NCI-H1105 (cell line): ENCODE results near the gene GAGE2A.
"Not testable (repeated sequence)": the region's sequence is repeated elsewhere in the genome, so short reads cannot be mapped to it uniquely, and the experiment has no call there.

Experiments
- DNase-seq: peaks from one replicate; lab custom pipeline; 2025; lab: John Stamatoyannopoulos, UW

Gene GAGE2A, protein sequence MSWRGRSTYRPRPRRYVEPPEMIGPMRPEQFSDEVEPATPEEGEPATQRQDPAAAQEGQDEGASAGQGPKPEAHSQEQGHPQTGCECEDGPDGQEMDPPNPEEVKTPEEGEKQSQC

DNA sequence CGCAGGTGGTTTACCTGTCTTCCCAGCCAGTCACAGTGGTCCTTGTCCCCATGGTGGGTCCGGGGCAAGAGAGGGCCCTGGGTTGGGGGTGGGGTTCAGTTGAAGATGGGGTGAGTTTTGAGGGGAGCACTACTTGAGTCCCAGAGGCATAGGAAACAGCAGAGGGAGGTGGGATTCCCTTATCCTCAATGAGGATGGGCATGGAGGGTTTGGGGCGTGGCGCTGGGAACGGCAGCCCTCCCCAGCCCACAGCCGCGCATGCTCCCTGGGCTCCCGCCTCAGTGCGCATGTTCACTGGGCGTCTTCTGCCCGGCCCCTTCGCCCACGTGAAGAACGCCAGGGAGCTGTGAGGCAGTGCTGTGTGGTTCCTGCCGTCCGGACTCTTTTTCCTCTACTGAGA, at the start of gene GAGE2A:
TSS of gene GAGE2A (plus strand) at position 301 of the 400 bp plus-strand sequence. CDS start 1,155 bp downstream, outside the sequence.
- not testable (repeated sequence) for DNase-seq

DNA sequence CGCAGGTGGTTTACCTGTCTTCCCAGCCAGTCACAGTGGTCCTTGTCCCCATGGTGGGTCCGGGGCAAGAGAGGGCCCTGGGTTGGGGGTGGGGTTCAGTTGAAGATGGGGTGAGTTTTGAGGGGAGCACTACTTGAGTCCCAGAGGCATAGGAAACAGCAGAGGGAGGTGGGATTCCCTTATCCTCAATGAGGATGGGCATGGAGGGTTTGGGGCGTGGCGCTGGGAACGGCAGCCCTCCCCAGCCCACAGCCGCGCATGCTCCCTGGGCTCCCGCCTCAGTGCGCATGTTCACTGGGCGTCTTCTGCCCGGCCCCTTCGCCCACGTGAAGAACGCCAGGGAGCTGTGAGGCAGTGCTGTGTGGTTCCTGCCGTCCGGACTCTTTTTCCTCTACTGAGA, 47.9 kb upstream of the GAGE2A start, which contains the start of gene GAGE12D:
TSS of gene GAGE12D (plus strand) at position 301 of the 400 bp plus-strand sequence. CDS start 1,155 bp downstream, outside the sequence.
- DNase-seq: not testable (repeated sequence)

DNA sequence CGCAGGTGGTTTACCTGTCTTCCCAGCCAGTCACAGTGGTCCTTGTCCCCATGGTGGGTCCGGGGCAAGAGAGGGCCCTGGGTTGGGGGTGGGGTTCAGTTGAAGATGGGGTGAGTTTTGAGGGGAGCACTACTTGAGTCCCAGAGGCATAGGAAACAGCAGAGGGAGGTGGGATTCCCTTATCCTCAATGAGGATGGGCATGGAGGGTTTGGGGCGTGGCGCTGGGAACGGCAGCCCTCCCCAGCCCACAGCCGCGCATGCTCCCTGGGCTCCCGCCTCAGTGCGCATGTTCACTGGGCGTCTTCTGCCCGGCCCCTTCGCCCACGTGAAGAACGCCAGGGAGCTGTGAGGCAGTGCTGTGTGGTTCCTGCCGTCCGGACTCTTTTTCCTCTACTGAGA, 38.3 kb upstream of the GAGE2A start, which contains the start of gene GAGE12E:
TSS of gene GAGE12E (plus strand) at position 301 of the 400 bp plus-strand sequence. CDS start 1,155 bp downstream, outside the sequence.
- not testable (repeated sequence) for DNase-seq

DNA sequence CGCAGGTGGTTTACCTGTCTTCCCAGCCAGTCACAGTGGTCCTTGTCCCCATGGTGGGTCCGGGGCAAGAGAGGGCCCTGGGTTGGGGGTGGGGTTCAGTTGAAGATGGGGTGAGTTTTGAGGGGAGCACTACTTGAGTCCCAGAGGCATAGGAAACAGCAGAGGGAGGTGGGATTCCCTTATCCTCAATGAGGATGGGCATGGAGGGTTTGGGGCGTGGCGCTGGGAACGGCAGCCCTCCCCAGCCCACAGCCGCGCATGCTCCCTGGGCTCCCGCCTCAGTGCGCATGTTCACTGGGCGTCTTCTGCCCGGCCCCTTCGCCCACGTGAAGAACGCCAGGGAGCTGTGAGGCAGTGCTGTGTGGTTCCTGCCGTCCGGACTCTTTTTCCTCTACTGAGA, 28.8 kb upstream of the GAGE2A start, which contains the start of gene GAGE12F:
TSS of gene GAGE12F (plus strand) at position 301 of the 400 bp plus-strand sequence. CDS start 1,155 bp downstream, outside the sequence.
- not testable (repeated sequence) for DNase-seq

DNA sequence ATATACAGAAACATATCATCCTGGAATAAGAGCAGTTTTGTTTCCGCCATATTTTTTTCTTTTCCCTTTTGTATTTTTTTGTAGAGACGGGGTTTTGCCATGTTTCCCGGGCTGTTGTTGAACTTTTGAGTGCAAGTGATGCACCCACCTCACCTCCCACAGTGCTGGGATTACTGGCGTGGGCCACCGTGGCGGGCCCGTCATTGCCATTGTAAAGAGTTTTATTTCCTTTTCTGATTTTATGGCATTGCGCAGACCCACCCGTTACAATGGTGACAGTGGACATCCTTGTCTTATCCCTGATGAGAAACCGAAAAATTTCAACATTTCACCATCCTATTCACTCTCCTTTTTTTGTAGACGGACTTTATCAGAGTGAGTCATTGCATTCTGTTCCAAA, 20.6 kb upstream of the GAGE2A start:
- DNase-seq: not testable (repeated sequence)

DNA sequence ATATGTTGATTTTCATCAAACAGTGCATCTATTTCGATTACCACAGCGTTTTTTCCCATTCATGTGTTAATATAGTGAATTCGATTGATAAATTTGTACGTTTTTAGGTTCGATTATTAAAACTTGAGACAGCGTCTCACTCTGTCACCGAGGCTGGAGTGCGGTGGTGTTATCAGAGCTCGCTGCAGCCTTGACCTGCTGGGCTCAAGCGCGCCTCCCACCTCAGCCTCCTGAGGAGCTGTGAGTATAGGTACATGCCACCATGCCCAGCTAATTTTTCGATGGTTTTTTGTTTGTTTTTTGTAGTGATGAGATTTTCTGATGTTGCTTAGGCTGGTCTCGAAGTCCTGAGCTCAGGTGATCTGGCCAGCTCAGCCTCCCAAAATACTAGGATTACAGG, 20.1 kb upstream of the GAGE2A start:
- DNase-seq: not testable (repeated sequence)

DNA sequence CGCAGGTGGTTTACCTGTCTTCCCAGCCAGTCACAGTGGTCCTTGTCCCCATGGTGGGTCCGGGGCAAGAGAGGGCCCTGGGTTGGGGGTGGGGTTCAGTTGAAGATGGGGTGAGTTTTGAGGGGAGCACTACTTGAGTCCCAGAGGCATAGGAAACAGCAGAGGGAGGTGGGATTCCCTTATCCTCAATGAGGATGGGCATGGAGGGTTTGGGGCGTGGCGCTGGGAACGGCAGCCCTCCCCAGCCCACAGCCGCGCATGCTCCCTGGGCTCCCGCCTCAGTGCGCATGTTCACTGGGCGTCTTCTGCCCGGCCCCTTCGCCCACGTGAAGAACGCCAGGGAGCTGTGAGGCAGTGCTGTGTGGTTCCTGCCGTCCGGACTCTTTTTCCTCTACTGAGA, 19.2 kb upstream of the GAGE2A start, which contains the start of gene GAGE12G:
TSS of gene GAGE12G (plus strand) at position 301 of the 400 bp plus-strand sequence. CDS start 1,155 bp downstream, outside the sequence.
- DNase-seq: not testable (repeated sequence)

DNA sequence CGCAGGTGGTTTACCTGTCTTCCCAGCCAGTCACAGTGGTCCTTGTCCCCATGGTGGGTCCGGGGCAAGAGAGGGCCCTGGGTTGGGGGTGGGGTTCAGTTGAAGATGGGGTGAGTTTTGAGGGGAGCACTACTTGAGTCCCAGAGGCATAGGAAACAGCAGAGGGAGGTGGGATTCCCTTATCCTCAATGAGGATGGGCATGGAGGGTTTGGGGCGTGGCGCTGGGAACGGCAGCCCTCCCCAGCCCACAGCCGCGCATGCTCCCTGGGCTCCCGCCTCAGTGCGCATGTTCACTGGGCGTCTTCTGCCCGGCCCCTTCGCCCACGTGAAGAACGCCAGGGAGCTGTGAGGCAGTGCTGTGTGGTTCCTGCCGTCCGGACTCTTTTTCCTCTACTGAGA, 9.6 kb upstream of the GAGE2A start, which contains the start of gene GAGE12H:
TSS of gene GAGE12H (plus strand) at position 301 of the 400 bp plus-strand sequence. CDS start 1,155 bp downstream, outside the sequence.
- DNase-seq: not testable (repeated sequence)

DNA sequence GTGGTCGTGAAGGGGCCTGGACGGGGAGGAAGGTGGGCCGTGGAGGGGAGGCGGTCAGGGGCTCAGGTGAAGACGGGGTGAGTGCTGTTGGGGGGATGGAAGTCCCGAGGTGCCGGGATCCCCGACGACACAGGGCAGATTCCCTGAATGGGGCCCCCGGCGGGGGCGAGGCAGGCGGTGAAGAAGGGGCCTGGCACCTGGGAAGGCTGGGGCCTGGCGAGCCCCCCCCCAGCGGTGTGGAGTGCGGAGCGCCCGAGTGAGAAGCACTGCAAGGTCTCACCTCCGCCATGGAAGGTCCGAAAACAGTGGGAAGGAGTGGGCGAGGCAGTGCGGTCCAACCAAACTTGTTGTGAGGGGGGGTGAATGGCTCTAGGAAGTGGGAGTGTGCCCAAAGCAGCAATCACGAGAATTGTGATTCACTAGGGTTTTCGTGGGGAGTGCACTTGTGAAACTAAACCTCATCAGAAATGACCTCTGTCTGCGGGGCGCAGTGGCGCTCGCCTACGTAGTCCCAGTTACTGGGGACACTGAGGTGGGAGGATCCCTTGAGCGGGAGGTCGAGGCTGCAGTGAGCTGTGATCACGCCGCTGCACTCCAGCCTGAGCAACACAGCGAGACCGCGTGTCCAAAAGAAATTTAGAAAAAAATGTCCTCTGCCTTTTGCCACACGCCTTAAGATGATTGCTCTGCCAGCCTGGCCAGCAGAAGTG, 628 bp downstream of the GAGE2A start:
- not testable (repeated sequence) for DNase-seq

DNA sequence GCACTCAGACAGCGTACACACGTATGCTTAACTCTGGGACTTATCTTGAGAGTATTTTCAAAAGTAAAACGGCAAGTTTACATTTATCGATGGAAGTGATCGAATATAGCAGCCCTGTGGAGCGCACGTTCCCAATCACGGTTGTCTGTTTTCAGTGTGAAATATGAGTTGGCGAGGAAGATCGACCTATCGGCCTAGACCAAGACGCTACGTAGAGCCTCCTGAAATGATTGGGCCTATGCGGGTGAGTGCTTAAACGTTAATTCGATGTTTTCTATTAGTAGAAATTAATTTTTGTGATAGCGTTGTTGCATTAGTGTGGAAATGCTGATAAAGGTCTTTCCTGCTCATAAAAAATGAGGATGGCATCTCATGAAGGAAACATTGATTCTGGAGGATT, 1.2 kb downstream of the GAGE2A start:
- not testable (repeated sequence) for DNase-seq

DNA sequence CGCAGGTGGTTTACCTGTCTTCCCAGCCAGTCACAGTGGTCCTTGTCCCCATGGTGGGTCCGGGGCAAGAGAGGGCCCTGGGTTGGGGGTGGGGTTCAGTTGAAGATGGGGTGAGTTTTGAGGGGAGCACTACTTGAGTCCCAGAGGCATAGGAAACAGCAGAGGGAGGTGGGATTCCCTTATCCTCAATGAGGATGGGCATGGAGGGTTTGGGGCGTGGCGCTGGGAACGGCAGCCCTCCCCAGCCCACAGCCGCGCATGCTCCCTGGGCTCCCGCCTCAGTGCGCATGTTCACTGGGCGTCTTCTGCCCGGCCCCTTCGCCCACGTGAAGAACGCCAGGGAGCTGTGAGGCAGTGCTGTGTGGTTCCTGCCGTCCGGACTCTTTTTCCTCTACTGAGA, 9.4 kb downstream of the GAGE2A start, which contains the start of gene GAGE1:
TSS of gene GAGE1 (plus strand) at position 301 of the 400 bp plus-strand sequence. CDS start 1,155 bp downstream, outside the sequence.
- not testable (repeated sequence) for DNase-seq

DNA sequence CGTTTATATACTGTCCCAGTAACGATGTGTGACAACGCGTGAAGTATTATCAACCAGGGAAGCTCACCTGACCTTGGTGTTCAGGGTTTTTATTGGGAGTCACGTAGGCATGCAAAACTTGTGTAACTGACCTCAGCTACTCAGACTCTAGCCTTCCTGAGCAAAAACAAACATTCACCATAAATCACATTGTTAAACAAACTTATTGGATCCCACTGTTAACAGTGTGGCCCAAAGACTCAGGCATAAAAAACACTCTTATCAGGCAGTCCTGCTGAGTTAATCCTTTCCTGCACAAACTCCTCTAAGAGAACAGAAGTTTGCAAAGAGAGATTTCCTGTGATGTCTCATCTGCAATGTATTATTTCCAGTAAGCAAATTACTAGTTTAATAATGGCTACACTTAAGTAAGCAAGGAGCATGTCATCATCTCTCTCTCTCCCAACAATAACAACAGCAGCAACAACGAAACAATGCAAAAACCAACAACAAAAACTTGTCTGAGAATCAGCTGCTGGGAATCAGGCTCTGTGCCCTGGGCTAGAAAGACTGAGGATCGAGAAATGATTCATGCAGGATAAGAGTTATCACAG, 21.5 kb downstream of the GAGE2A start:
- DNase-seq: no peak

DNA sequence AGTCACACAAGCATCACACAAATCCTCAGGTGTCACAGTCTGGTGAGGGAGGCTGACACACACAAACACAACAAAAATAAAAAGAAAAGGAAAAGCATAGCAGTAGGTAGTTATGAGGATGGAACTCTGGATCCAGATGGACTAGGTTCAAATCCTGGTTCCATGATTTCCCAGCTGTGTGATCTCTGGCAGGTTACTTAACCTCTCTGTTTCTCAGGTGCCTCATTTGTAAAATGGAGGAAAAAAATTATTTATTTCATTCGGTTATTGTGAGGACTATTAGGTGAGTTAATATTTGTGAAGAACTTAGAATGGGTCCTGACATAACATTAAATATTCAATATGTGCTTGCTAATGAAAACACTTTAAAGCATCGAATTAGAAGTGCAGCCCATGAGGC, 29.3 kb downstream of the GAGE2A start:
- no peak for DNase-seq

DNA sequence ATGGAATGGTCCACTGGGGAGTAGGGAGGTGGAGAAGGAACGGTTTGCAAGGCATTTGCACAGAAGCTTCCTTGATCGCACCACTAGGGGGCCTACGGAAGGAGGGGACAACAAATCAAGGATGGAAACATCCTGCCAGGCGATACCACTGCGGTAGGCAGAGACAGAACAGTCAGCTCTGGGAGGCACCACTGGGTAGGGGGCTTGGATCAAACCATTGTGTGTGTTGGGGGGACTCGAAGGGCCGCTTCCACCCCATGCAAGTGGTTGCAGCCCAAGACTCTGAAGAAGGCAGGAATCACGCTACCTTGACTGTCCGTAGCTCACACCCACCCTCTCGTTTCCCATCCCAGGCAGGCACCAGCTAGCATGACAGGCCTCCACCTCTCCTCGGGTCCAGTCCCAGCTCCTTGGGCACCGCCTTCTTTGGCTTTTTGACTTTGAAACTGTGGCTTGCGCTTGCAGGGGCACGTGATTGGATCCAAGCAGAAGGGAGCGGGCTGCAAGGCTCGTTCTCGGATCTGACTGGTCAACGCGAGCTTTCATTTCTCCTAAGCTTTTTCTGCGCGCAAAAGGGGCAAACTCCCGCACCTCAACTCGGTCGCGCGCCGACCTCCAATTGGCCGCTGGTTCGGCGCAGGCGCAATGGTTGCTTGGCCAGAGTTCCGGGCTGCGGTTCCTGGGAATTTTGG, 37.9 kb downstream of the GAGE2A start:
- no peak for DNase-seq

DNA sequence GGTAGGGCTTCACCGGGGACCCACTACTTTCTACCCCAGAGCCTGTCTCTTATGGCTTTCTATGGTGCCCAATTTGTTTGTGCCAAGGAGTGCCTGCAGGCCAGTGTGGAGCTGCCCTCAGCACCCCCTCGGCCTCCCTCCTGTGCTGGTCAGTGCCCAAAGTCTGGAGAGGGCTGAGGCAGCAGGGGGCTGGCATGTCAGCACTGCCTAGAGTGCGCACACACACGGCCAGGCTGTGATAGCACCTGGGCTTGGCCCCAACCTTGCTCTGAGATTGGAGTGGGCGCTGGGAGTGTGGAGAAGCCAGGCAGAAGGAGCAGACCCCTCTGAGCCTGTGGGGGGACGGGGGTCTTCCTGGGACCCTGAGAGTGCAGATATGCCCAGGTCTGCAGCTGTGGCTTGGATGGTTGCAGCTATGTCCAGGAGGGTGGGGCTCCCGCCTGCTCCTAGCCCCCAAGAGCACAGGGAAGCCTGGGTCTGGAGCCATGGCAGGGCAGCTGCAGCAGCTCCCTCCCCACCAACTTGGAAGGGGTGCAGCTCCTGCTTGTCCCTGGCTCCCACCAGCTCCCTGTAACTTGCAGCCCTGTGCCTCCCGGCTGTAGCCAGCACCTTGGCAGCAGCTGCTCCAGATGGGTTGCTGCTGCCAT, 55.8 kb downstream of the GAGE2A start:
- DNase-seq: no peak
